A549 (cell line): ENCODE results near the gene IL10RA. TPM values are rescaled to one million over a fixed set of nuclear protein-coding genes. Genes with fewer than 3 reads are reported as not detected.
A peak's percentile ranks its signal among the peaks of the same experiment; 100 is the strongest.
"Not testable (repeated sequence)": the region's sequence is repeated elsewhere in the genome, so short reads cannot be mapped to it uniquely, and the experiment has no call there.

Source experiments
- ATAC-seq, 2 experiments: fragments of 200-7000 bp in 1 of 2; fragments of >200 bp in 1 of 2; cut with Nextera tagmentation in 1 of 2; cut with Tn5 transposase in 1 of 2; 3 replicates each; pipeline versions ENCODE4 v1.8.0 to v1.9.1; 2018 to 2020; ENCODE audit warnings: mild to moderate bottlenecking in 1 of 2, moderate library complexity in 1 of 2
- CTCF ChIA-PET: fragments of 300-600 bp; sonication (Branson Sonifier 250); formaldehyde crosslinking; extraction: SDS; loops from one replicate; lab custom pipeline; 2021; ENCODE audit warnings: antibody characterized with exemption, inconsistent platforms; lab: Yijun Ruan, JAX
- POLR2A ChIA-PET: fragments of 350-600 bp; formaldehyde crosslinking; extraction: SDS; loops from one replicate; lab custom pipeline; 2021; ENCODE audit warnings: antibody characterized with exemption, inconsistent platforms; lab: Yijun Ruan, JAX
- DNase-seq, 2 experiments: peaks; one replicate each; pipeline versions ENCODE4 v3.0.0 to v3.0.0-alpha.2; 2011 to 2016; ENCODE audit warnings: low read depth in 1 of 2, low spot score in 1 of 2
- FAIRE-seq: peaks from 2 replicates; lab custom pipeline; 2011; peaks lifted over from hg19 to GRCh38; lab: Jason Lieb, UNC
- H3K27ac ChIP-seq, 2 experiments: fragments of >200 bp; sonication (Bioruptor Twin); formaldehyde crosslinking; 3 replicates each; pipeline ENCODE4 v1.5.1; 2016 to 2017
- H3K4me1 ChIP-seq: fragments of >200 bp; sonication (Bioruptor Twin); formaldehyde crosslinking; 3 replicates; pipeline ENCODE4 v1.6.1; 2016
- H3K4me2 ChIP-seq: fragments of >200 bp; sonication (Bioruptor Twin); formaldehyde crosslinking; 3 replicates; pipeline ENCODE4 v1.6.1; 2016
- H3K4me3 ChIP-seq: fragments of >200 bp; sonication (Bioruptor Twin); formaldehyde crosslinking; 3 replicates; pipeline ENCODE4 v1.5.1; 2016
- H3K9me3 ChIP-seq: fragments of >200 bp; sonication (Bioruptor Twin); formaldehyde crosslinking; 3 replicates; pipeline ENCODE4 v1.6.1; 2016
- BHLHE40 ChIP-seq: IDR thresholded peaks from 2 replicates; pipeline ENCODE4 v1.6.1; 2012; ENCODE audit warnings: low read depth, low read length, inconsistent platforms
- CEBPB ChIP-seq, 2 experiments: fragments of >200 bp in 1 of 2; sonication (Bioruptor Twin) in 1 of 2; formaldehyde crosslinking in 1 of 2; IDR thresholded peaks; 2 replicates each; pipeline ENCODE4 v1.6.1; 2012 to 2016
- GATA3 ChIP-seq: IDR thresholded peaks from 2 replicates; pipeline ENCODE4 v1.6.1; 2012; ENCODE audit warnings: borderline replicate concordance
- HOXB5 ChIP-seq: fragments of 250-450 bp; sonication (Bioruptor Pico); IDR thresholded peaks from 2 replicates; pipeline ENCODE4 v1.5.0; 2020; ENCODE audit warnings: mild to moderate bottlenecking, moderate library complexity
- JUN ChIP-seq, 2 experiments: fragments of >200 bp; sonication (Bioruptor Twin); formaldehyde crosslinking; IDR thresholded peaks; 2 replicates in 1 of 2; 3 replicates in 1 of 2; pipeline ENCODE4 v1.6.1; 2016 to 2017
- RFX5 ChIP-seq: fragments of 450-650 bp; IDR thresholded peaks from 2 replicates; pipeline ENCODE4 v1.7.1; 2014; ENCODE audit warnings: antibody characterized with exemption, mild to moderate bottlenecking, moderate library complexity
- SMC3 ChIP-seq: fragments of >200 bp; sonication (Bioruptor Twin); formaldehyde crosslinking; IDR thresholded peaks from 3 replicates; pipeline ENCODE4 v1.6.1; 2018; ENCODE audit warnings: inconsistent platforms
- SREBF2 ChIP-seq: fragments of 450-650 bp; IDR thresholded peaks from 2 replicates; pipeline ENCODE4 v1.6.1; 2014; ENCODE audit warnings: mild to moderate bottlenecking, moderate library complexity
- WGBS: methylation state at CpG from one replicate; pipeline ENCODE4 v1.1.6; 2017; ENCODE audit errors: missing lambda C conversion rate; 5-methylcytosine and 5-hydroxymethylcytosine counted together
- polyA plus RNA-seq, 4 experiments: library from polyadenylated mRNA; depleted of rRNA in 3 of 4; stranded (reverse); fragments of >200 nt; fragmentation: RNase III in 1 of 4; extraction: RNeasy Plus Mini Kit Qiagen cat#74134 plus additional on column Dnase treatment in 1 of 4; gene quantifications; 2 replicates in 3 of 4; 3 replicates in 1 of 4; pipeline ENCODE4 v1.2.3, GENCODE V29; 2011 to 2017
- TF ChIP-seq, protein P1 (sequence below): IDR thresholded peaks from 2 replicates; pipeline ENCODE4 v1.6.1; 2012
- TF ChIP-seq, protein P2 (sequence below): fragments of 450-650 bp; IDR thresholded peaks from 2 replicates; pipeline ENCODE4 v1.6.1; 2014; ENCODE audit warnings: antibody characterized with exemption
- TF ChIP-seq, protein P3 (sequence below): fragments of 150-350 bp; IDR thresholded peaks from 2 replicates; pipeline ENCODE4 v1.6.1; 2014; ENCODE audit warnings: low read depth, mild to moderate bottlenecking, low read length
- TF ChIP-seq, protein P4 (sequence below): fragments of 250-450 bp; sonication (Bioruptor Pico); IDR thresholded peaks from 2 replicates; pipeline ENCODE4 v1.5.0; 2020; ENCODE audit warnings: low read depth, mild to moderate bottlenecking, moderate library complexity

IL10RA gene
- polyA plus RNA-seq, 2 of the 4 experiments (the other 2 are of a cell fraction): 0.03 to 0.17 TPM

DNA sequence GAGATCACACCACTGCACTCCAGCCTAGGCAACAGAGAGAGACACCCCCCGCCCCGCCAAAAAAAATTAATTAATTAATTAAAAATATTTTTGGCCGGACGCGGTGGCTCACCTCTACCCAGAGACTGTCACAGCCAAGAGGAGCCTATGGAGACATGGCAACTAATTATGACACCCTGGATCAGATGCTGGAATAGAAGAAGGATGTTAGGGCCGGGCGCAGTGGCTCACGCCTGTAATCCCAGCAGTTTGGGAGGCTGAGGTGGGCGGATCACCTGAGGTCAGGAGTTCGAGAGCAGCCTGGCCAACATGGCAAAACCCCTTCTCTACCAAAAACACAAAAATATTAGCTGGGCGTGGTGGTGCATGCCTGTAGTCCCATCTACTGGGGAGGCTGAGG is 37.7 kb upstream of the IL10RA start:
- POLR2A ChIA-PET, DNase-seq, H3K4me1 ChIP-seq, FAIRE-seq, H3K27ac ChIP-seq, H3K9me3 ChIP-seq, H3K4me2 ChIP-seq, H3K4me3 ChIP-seq, ATAC-seq: not testable (repeated sequence)
- CTCF ChIA-PET: interaction anchor here (0.6 to 13.9 kb wide), 6 partner anchors 22 to 142 kb away, joined by 3 to 192 read pairs (median 44); partner anchors contain the start of gene FXYD2
- WGBS: 54% methylated on average over 10 of the region's 11 CpGs

DNA sequence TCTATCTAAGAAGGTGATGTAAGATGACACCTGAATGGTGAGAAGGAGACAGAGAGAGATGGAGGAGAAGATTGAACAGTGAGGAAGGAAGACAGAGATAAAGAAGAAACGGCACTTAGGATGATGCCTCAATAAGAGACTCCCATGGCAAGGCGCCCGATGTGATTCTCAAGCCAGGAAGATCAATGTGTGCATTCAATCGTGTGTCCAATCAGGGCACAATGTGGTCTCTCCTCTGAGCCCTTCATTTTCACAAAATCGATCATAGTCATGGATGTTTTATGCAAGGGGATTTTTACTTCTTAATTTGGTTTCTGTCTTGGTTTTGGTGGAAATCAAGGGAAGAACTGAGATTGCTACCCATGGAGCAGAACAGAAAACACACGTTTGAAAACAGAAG is 37.1 kb upstream of the IL10RA start:
- H3K4me3 ChIP-seq: no peak overlapping the region
- ATAC-seq (no peak), FAIRE-seq (no peak), DNase-seq (no peak)
- H3K4me2 ChIP-seq: no peak overlapping the region
- 53% methylated on average over 6 of the region's 6 CpGs for WGBS
- ChIA-PET POLR2A (no interaction called here), CTCF (interaction anchor here (1.5 to 13.9 kb wide), 4 partner anchors 104 to 142 kb away, joined by 6 to 192 read pairs (median 98); partner anchors contain the start of gene FXYD2)
- peaks cover 3% of the 10 kb centered on the region; the same call in 1 of the 3 replicates for H3K4me1 ChIP-seq
- no peaks in the 10 kb centered on the region for H3K9me3 ChIP-seq
- TF ChIP-seq, protein P1, sequence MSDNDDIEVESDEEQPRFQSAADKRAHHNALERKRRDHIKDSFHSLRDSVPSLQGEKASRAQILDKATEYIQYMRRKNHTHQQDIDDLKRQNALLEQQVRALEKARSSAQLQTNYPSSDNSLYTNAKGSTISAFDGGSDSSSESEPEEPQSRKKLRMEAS: no peak
- TF ChIP-seq, protein P2, sequence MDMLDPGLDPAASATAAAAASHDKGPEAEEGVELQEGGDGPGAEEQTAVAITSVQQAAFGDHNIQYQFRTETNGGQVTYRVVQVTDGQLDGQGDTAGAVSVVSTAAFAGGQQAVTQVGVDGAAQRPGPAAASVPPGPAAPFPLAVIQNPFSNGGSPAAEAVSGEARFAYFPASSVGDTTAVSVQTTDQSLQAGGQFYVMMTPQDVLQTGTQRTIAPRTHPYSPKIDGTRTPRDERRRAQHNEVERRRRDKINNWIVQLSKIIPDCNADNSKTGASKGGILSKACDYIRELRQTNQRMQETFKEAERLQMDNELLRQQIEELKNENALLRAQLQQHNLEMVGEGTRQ: no peak
- TF ChIP-seq BHLHE40: no peak
- no peak for TF ChIP-seq CEBPB (IDR thresholded peaks at IDR 0.05)
- no peak overlapping the region for H3K27ac ChIP-seq

DNA sequence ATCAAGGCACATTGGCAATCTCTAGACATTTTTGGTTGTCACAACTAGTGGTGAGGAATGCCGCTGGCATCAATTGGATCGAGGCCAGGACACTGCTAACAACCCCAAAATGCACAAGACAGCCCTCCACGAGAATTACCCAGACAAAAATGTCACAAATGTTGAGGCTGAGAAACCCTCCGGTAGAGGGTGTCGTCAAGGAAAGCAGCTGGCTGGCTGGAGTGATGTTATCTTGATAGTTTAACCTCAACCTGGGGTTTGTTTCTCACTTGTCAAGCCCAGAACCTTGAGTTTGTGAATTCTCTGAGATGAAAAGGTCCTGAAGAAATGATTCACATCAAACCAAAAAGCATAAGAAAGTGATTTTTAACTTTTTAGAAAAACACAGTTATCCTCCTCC is 35.9 kb upstream of the IL10RA start:
- FAIRE-seq (no peak), DNase-seq (no peak), ATAC-seq (no peak)
- Histone ChIP-seq H3K4me2 (no peak overlapping the region), H3K9me3 (no peaks in the 10 kb centered on the region), H3K27ac (no peak overlapping the region), H3K4me1 (peaks cover 3% of the 10 kb centered on the region; the same call in 1 of the 3 replicates)
- WGBS: 6% methylated on average over 5 of the region's 5 CpGs
- POLR2A ChIA-PET: no interaction called here
- TF ChIP-seq SMC3: peak; percentile 21; the same call in 2 of the 3 replicates
- TF ChIP-seq, protein P2: no peak
- TF ChIP-seq, all 56 proteins: peak for 1
- CTCF ChIA-PET: interaction anchor here (1.4 to 13.9 kb wide), 7 partner anchors 58 to 143 kb away, joined by 3 to 192 read pairs (median 9); no protein-coding TSS in a partner anchor
- no peak overlapping the region for H3K4me3 ChIP-seq

DNA sequence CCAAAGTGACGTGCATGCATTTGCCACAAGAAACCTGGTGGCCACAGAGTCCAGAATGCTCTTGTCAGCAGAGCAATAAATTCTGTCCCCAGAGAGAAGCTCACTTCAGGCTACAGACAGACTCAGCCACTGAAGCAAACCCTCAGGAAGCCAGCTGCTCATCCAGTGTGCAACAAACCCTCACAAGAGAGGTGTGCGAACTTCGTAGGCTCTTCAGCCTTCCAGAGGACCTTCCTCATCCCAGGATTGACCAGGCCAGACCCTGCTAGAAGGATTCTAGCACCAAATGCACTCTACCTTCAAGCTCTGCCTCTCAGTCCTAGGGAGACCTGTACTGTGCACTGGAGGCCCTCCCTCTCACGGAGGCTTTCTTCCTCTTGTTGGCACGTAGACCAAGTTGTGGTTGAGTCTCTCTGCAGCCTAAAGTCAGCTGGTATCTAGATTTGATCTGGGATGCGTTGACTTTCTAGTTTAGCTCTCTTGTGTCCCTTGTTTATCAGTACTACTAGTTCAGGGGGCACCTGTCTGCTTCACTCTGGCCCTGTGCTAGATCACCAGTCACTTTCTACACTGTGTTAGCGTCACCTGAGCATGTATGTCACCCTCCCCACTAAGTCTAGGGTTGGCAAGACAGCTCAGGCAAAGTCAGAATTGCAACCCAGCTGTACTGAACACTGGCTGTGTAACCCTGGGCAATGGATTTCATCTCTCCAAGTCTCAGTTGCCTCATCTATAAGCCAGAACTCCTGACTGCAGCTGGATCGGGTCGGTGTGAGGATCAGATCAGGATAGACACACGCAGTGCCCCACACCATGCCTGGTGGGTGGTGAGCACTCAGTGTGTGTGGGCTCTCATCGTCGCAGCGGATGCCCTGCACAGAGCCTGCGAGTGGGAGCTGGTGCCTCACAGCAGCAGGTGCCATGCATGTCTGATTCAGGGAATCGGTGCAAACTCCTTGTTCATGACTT is 34.9 kb upstream of the IL10RA start:
- ATAC-seq: no peak
- CTCF ChIA-PET: interaction anchor here (0.9 to 13.9 kb wide), 8 partner anchors 59 to 144 kb away, joined by 3 to 192 read pairs (median 8); no protein-coding TSS in a partner anchor
- TF ChIP-seq HOXB5 (CRISPR knock-in tag) (no peak), GATA3 (no peak), SREBF2 (no peak), JUN (IDR thresholded peaks at IDR 0.05) (no peak), RFX5 (no peak)
- TF ChIP-seq, protein P1: no peak
- TF ChIP-seq, protein P3, sequence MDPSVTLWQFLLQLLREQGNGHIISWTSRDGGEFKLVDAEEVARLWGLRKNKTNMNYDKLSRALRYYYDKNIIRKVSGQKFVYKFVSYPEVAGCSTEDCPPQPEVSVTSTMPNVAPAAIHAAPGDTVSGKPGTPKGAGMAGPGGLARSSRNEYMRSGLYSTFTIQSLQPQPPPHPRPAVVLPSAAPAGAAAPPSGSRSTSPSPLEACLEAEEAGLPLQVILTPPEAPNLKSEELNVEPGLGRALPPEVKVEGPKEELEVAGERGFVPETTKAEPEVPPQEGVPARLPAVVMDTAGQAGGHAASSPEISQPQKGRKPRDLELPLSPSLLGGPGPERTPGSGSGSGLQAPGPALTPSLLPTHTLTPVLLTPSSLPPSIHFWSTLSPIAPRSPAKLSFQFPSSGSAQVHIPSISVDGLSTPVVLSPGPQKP: no peak
- TF ChIP-seq, protein P4, sequence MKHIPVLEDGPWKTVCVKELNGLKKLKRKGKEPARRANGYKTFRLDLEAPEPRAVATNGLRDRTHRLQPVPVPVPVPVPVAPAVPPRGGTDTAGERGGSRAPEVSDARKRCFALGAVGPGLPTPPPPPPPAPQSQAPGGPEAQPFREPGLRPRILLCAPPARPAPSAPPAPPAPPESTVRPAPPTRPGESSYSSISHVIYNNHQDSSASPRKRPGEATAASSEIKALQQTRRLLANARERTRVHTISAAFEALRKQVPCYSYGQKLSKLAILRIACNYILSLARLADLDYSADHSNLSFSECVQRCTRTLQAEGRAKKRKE: no peak
- Histone ChIP-seq H3K4me2 (no peak overlapping the region), H3K4me3 (no peak overlapping the region), H3K9me3 (no peaks in the 10 kb centered on the region), H3K4me1 (peaks cover 3% of the 10 kb centered on the region; the same call in 1 of the 3 replicates), H3K27ac (no peak overlapping the region)
- no peak for FAIRE-seq
- no peak for DNase-seq
- WGBS: 57% methylated on average over 10 of the region's 15 CpGs
- POLR2A ChIA-PET: no interaction called here
